Activated B cell treated with CpG ODN at 0.5 μM for 24 hours (primary cell): Measurements from ENCODE around the gene COQ8A. TPM values are rescaled to one million over a fixed set of nuclear protein-coding genes. Genes with fewer than 3 reads are reported as not detected.

Source experiments
- ATAC-seq: fragments of 200-7000 bp; cut with Tn5 transposase; one replicate; pipeline ENCODE4 v1.10.0; 2021; ENCODE audit warnings: low read depth, mild to moderate bottlenecking, moderate library complexity
- CTCF ChIA-PET: fragments of 350-600 bp; sonication (Branson Sonifier 250); formaldehyde crosslinking; loops from one replicate; lab custom pipeline; 2021; ENCODE audit warnings: antibody characterized with exemption; lab: Charles Lee
- POLR2A ChIA-PET: fragments of 350-600 bp; sonication (Branson Sonifier 250); formaldehyde crosslinking; loops from one replicate; lab custom pipeline; 2021; ENCODE audit warnings: antibody characterized with exemption; lab: Charles Lee
- DNase-seq: peaks from one replicate; pipeline ENCODE4 v3.0.0; 2022
- H3K27ac Mint-ChIP-seq: one replicate; pipeline ENCODE4 v1.8.0; 2020; ENCODE audit warnings: mixed read lengths
- H3K27me3 Mint-ChIP-seq: one replicate; pipeline ENCODE4 v1.8.0; 2021; ENCODE audit warnings: mixed read lengths
- H3K36me3 Mint-ChIP-seq: one replicate; pipeline ENCODE4 v1.8.0; 2021; ENCODE audit warnings: low read depth, mixed read lengths
- H3K4me1 Mint-ChIP-seq: one replicate; pipeline ENCODE4 v1.8.0; 2021; ENCODE audit warnings: mixed read lengths
- H3K4me3 Mint-ChIP-seq: one replicate; pipeline ENCODE4 v1.8.0; 2020; ENCODE audit warnings: mild to moderate bottlenecking, mixed read lengths
- H3K9me3 Mint-ChIP-seq: one replicate; pipeline ENCODE4 v1.8.0; 2020; ENCODE audit warnings: mixed read lengths
- intact Hi-C: fragments of 100-400 bp; cut with micrococcal nuclease; formaldehyde crosslinking; loops from one replicate; pipeline ENCODE4 v1.15.1; 2024
- total RNA-seq: library from RNA; stranded (reverse); gene quantifications from 2 replicates; pipeline ENCODE4 v1.2.3, GENCODE V29; 2022
- TF ChIP-seq, protein P1 (sequence below): fragments of 200-600 bp; IDR thresholded peaks from one replicate; pipeline ENCODE4 v1.8.0; 2022; ENCODE audit warnings: antibody characterized with exemption, mild to moderate bottlenecking

The COQ8A gene
- total RNA-seq, 1 donor from 2014 or later: 28.5 TPM

DNA sequence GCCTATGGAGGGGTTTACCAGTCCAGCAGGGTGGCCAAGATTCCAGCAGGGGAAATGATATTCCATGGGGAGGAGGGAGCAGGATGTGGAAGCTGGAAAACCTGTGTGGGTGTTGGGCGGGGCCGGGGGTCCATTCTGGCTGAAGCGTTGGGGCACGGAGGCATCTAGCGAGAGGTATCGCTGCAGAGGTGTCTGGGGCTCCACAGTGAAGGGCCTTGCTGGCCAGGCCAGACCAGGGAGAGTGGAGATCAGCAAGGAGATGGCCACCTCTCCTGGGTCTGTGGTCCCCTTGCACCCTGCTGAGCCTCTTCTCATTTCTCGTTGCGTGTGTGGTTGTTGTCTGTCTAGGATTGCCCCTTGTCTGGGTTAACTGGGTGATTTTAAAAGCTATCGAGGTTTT, 6.2 kb downstream of the COQ8A start:
- intact Hi-C loops: no loop called here
- H3K36me3 Mint-ChIP-seq: peaks cover 11% of the 10 kb centered on the region
- H3K4me1 Mint-ChIP-seq: peaks cover 59% of the 10 kb centered on the region
- TF ChIP-seq, protein P1, sequence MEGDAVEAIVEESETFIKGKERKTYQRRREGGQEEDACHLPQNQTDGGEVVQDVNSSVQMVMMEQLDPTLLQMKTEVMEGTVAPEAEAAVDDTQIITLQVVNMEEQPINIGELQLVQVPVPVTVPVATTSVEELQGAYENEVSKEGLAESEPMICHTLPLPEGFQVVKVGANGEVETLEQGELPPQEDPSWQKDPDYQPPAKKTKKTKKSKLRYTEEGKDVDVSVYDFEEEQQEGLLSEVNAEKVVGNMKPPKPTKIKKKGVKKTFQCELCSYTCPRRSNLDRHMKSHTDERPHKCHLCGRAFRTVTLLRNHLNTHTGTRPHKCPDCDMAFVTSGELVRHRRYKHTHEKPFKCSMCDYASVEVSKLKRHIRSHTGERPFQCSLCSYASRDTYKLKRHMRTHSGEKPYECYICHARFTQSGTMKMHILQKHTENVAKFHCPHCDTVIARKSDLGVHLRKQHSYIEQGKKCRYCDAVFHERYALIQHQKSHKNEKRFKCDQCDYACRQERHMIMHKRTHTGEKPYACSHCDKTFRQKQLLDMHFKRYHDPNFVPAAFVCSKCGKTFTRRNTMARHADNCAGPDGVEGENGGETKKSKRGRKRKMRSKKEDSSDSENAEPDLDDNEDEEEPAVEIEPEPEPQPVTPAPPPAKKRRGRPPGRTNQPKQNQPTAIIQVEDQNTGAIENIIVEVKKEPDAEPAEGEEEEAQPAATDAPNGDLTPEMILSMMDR: no peak
- H3K4me3 Mint-ChIP-seq: no peak overlapping the region
- CTCF ChIA-PET: no interaction called here
- no peak for DNase-seq
- no peaks in the 10 kb centered on the region for H3K27me3 Mint-ChIP-seq
- POLR2A ChIA-PET: no interaction called here
- ATAC-seq: no peak
- H3K9me3 Mint-ChIP-seq: peaks cover 2% of the 10 kb centered on the region
- H3K27ac Mint-ChIP-seq: no peak overlapping the region

DNA sequence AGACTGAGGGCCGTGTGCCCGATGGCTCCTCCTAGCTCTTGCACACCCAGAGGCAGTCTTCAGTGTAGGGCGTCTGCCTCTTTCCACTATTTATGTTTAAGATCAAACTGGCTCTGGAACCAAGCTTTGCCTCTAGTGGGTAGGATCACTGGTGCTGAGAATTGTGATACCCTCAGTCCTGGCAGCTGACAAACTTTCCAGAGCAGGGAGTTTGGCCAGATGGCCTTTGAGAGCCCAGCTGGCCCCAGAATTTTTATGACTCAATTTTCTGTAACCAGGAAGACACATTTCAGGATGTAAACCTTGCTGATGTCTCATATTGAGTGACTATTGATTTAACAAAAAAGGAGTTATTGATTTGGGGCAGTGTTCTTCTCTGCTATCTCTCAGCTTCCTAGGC, 6.7 kb downstream of the COQ8A start:
- H3K36me3 Mint-ChIP-seq: peaks cover 12% of the 10 kb centered on the region
- peaks cover 60% of the 10 kb centered on the region for H3K4me1 Mint-ChIP-seq
- ATAC-seq (no peak), DNase-seq (no peak)
- no peak overlapping the region for H3K4me3 Mint-ChIP-seq
- H3K9me3 Mint-ChIP-seq: peaks cover 2% of the 10 kb centered on the region
- POLR2A ChIA-PET: no interaction called here
- CTCF ChIA-PET: no interaction called here
- no peaks in the 10 kb centered on the region for H3K27me3 Mint-ChIP-seq
- TF ChIP-seq, protein P1: no peak
- no peak overlapping the region for H3K27ac Mint-ChIP-seq
- intact Hi-C loops: no loop called here

DNA sequence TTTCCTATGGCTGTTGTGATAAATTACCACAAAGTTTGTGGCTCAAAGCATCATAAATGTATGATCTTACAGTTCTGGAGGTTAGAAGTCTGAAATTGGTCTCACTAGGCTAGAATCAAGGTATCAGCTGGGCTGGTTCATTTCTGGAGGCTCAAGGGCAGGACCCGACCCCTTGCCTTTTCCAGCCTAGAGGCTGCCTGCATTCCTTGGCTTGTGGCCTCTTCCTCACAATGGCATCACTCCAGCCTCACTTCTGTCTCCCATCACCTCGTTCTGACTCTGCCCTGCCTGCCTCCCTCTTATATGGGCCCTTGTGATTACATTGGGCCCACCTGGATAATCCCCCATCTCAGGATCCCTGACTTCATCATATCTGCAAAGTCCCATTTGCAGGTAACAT, 8.0 kb downstream of the COQ8A start:
- peaks cover 56% of the 10 kb centered on the region for H3K4me1 Mint-ChIP-seq
- ChIA-PET CTCF (no interaction called here), POLR2A (no interaction called here)
- TF ChIP-seq, protein P1: no peak
- H3K9me3 Mint-ChIP-seq: peaks cover 2% of the 10 kb centered on the region
- DNase-seq: no peak
- no peak overlapping the region for H3K4me3 Mint-ChIP-seq
- no peaks in the 10 kb centered on the region for H3K27me3 Mint-ChIP-seq
- H3K27ac Mint-ChIP-seq: no peak overlapping the region
- no peak for ATAC-seq
- intact Hi-C loops: no loop called here
- peaks cover 12% of the 10 kb centered on the region for H3K36me3 Mint-ChIP-seq

DNA sequence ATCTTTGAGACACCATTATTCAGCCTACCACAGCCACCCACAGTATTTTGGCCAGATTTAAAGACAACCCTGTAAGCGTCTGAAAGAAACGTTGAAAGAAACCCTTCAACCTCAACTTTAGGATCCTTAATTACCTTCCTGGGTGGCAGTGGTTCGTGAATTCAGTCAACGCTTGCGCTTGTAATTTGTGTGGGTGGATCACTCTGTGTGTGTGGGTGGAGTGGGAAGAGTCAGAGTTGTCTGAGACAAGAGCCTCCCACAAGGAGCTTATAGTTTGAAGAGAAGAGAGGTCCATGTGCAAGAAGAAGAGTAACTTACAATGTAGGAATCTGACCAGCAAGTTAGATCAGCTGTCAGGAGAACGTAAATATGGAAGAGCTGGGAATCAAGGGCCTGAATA, 8.4 kb downstream of the COQ8A start:
- Mint-ChIP-seq H3K4me3 (no peak overlapping the region), H3K27ac (no peak overlapping the region), H3K4me1 (peaks cover 55% of the 10 kb centered on the region), H3K9me3 (peaks cover 2% of the 10 kb centered on the region), H3K27me3 (no peaks in the 10 kb centered on the region), H3K36me3 (peaks cover 14% of the 10 kb centered on the region)
- TF ChIP-seq, protein P1: no peak
- ChIA-PET POLR2A (no interaction called here), CTCF (no interaction called here)
- intact Hi-C loops: no loop called here
- ATAC-seq: no peak
- DNase-seq: no peak

DNA sequence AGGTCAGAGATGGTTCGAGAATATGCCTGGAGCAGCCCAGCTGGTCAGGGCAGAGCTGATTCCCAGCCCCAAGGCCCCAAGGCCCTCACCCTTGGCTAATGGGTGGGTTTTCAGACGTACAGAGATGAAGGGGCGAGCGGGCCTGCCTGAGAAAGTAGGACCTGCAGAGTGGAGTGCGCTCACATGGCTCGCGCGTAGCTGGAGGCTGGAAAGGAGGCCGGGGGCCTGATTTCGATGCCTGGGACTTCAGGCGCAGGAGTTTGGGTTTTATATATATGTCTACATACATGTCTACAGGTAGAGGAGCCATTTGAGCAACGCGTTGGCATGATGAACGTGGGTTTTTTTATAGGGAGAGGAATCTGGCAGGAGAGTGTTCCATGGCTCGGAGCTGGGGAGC, 8.9 kb downstream of the COQ8A start:
- Mint-ChIP-seq H3K36me3 (peaks cover 14% of the 10 kb centered on the region), H3K4me3 (no peak overlapping the region), H3K4me1 (peaks cover 52% of the 10 kb centered on the region), H3K27ac (no peak overlapping the region), H3K27me3 (no peaks in the 10 kb centered on the region), H3K9me3 (peaks cover 2% of the 10 kb centered on the region)
- ChIA-PET CTCF (no interaction called here), POLR2A (interaction anchor here (0.5 kb wide), 1 partner anchor 231 kb away, joined by 5 read pairs; no protein-coding TSS in a partner anchor)
- intact Hi-C loops: no loop called here
- no peak for ATAC-seq
- DNase-seq: no peak
- TF ChIP-seq, protein P1: no peak
